Endothelial cell of hepatic sinusoid (primary cell): ENCODE data around the gene ZNF644.

Experiments
- in situ Hi-C: cut with HindIII; loops from 2 replicates; pipeline ENCODE4 v1.10.0; 2017; ENCODE audit warnings: low sequenced_read_pairs

The ZNF644 gene

GRCh38 chr1:90990779-90991178, 31.1 kb downstream of the ZNF644 start:
- in situ Hi-C loops: no loop called here

- in situ Hi-C loops: no loop called here
These were observed 31.8 kb downstream of the ZNF644 start for GRCh38 chr1:90989990-90990389.

DNA sequence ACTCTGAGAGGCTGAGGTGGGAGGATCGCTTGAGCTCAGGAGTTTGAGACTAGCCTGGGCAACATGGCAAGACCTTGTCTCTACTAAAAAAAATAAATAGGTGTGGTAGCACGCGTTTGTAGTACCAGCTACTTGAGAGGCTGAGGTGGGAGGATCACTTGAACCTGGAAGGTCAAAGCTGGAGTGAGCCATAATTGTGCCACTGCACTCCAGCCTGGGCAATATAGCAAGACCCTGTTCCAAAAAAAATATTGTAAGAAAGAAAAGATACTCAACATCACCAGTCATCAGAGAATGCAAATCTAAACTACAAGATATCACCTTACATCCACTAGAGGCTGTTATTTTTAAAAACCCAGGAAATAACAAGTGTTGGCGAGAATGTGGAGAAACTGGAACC, 32.5 kb downstream of the ZNF644 start:
- in situ Hi-C loops: no loop called here

GRCh38 chr1:90987841-90988240, 34.0 kb downstream of the ZNF644 start:
- in situ Hi-C loops: no loop called here

GRCh38 chr1:90986953-90987352, 34.9 kb downstream of the ZNF644 start:
- in situ Hi-C loops: no loop called here

- in situ Hi-C loops: no loop called here
These were observed 44.3 kb downstream of the ZNF644 start for GRCh38 chr1:90977522-90977921.

- in situ Hi-C loops: no loop called here
These were observed 47.7 kb downstream of the ZNF644 start for GRCh38 chr1:90973897-90974798.

- in situ Hi-C loops: no loop called here
These were observed 51.6 kb downstream of the ZNF644 start for GRCh38 chr1:90970208-90970607.

DNA sequence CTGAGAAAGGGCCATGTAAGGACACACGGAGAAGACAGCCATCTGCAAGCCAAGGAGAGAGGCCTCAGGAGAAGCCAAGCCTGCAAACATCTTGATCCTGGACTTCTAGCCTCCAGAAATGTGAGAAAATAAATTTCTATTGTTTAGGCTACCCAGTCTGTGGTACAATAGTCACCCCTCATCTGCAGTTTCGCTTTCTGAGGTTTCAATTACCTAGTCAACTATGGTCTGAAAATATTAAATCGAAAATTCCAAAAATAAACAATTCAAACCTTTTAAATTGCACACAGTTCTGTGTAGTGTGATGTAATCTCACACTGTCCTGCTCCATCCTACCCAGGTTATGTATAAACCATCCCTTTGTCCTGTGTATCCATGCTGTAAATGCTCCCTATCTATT, 52.6 kb downstream of the ZNF644 start:
- in situ Hi-C loops: no loop called here

GRCh38 chr1:90964444-90965035, 57.3 kb downstream of the ZNF644 start:
- in situ Hi-C loops: no loop called here

GRCh38 chr1:90963651-90964050, 58.2 kb downstream of the ZNF644 start:
- in situ Hi-C loops: no loop called here

- in situ Hi-C loops: no loop called here
These were observed 58.6 kb downstream of the ZNF644 start for GRCh38 chr1:90963236-90963635.

- in situ Hi-C loops: loop anchor here (5.0 kb wide), 1 partner anchor 63 kb away; the partner anchor contains the start of gene ZNF644
These were observed 62.3 kb downstream of the ZNF644 start for GRCh38 chr1:90959352-90960206.

GRCh38 chr1:90957497-90957896, 64.3 kb downstream of the ZNF644 start:
- in situ Hi-C loops: loop anchor here (5.0 kb wide), 1 partner anchor 65 kb away; the partner anchor contains the start of gene ZNF644

DNA sequence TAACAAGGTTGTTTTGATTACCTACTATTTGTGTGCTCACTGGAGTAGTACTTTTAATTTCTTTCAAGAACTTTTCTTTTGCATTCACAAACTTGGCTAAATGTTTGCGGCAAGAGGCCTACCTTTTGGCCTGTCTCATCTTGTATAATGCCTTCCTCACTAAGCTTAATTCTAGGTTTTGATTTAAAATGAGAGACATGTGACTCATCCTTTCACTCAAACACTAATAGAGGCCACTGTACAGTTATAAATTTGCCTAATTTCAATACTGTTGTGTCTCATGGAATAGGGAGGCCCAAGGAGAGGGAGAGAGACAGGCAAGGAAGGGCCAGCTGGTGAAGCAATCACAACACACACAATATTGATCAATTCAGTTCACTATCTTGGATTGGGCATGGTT, 66.1 kb downstream of the ZNF644 start:
- in situ Hi-C loops: loop anchor here (5.0 kb wide), 1 partner anchor 67 kb away; the partner anchor contains the start of gene ZNF644

DNA sequence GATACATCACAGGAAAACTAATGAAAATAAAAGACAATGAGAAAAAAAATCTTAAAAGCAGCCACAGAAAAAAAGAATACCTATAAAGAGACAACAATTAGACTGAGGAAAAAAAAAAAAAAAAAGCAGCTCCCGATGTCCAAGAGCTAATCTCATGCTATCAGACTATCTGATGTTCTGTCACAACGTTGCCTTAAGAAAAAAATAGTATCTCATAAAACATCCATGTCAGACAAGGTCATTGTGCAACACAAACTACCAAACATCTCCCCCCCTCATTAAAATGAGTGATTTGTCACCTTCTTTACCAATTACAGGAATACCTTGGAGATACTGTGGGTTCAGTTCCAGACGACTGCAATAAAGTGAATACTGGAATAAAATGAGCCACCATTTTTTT, 68.9 kb downstream of the ZNF644 start:
- in situ Hi-C loops: no loop called here

DNA sequence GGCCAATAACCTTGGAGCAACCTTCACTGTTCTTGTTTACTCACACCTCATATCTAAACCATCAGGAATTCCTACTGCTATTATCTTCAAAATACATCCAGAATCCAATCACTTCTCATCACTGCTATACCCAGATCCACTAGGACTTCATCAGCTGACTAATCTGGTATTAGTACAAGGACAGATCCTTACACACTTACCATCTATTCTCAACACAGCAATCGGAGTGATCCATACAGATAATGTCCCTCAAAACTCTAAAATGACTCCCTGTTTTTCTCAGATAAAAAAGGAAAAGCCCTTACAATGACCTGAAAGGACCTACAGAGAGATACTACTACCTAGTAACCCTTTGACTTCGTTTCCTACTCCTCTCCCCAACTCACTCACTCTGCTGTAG, 70.8 kb downstream of the ZNF644 start:
- in situ Hi-C loops: no loop called here

GRCh38 chr1:90948301-90948700, 73.5 kb downstream of the ZNF644 start:
- in situ Hi-C loops: no loop called here

DNA sequence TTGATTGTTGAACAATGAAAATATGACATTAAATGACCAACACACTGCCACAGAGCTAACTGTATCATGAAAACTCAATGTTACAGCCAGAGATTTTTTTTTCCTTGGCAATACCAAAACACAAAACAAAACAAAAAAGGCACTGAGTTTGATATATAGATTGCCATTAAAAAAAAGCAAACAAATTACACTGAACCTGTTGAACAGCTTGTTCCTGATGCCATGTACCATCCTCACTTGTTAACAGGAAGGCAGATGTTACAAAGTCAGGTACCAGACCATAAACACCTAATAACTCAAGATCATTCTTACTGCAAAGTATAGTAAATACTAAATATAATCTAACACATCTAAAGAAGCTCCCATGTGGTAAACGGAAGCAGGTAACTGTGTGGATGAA, 75.2 kb downstream of the ZNF644 start:
- in situ Hi-C loops: no loop called here

DNA sequence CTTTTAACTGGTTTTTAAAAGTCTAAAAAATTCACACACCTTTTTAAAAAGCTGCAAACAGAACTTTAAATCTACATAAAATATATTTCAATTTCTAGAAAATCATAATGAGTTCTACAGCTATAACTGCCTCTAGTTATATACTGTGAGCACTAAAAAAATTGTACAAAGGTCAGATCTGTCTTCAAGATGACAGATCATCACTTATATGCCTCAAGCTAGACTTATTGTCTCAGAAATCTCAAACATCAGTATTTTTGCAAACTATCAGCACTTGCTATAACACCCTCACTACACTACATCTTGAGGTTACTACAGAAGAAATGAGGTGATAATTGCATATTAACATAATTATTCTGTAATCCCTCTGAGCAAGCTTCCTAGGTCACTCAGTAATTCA, 76.5 kb downstream of the ZNF644 start:
- in situ Hi-C loops: no loop called here

DNA sequence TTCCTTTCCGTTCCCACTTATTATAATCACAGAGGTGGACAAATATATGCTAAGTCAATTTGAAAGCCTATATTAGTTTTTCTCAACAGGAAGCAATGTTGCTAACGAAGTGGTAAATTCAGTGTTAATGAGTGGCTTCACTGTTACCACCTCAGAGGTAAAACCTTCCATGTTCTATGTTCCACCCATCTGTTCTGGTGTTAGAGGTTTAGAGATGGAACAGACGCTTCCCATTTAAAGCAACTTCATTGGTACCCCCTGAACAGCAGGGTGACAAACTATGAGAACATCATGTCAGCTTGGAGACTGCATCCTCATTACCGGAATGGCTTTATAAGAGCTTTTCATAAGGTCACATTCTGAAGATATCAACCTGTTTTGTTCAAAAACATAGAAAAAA, 77.9 kb downstream of the ZNF644 start:
- in situ Hi-C loops: no loop called here
